IPS-18a (cell line): ENCODE results near the gene SDK2.
"Not testable (repeated sequence)": the region's sequence is repeated elsewhere in the genome, so short reads cannot be mapped to it uniquely, and the experiment has no call there.

ENCODE experiments used
- H3K27ac ChIP-seq: one replicate; pipeline ENCODE4 v1.5.1; 2013; ENCODE audit warnings: low read length
- H3K27me3 ChIP-seq: one replicate; pipeline ENCODE4 v1.6.1; 2013; ENCODE audit warnings: mild to moderate bottlenecking, low read length; ENCODE audit not compliant: control insufficient read depth, insufficient read depth
- H3K36me3 ChIP-seq: one replicate; pipeline ENCODE4 v1.6.1; 2013; ENCODE audit warnings: low read depth, low read length; ENCODE audit not compliant: control insufficient read depth
- H3K4me1 ChIP-seq: one replicate; pipeline ENCODE4 v1.6.1; 2013; ENCODE audit warnings: low read depth, low read length; ENCODE audit not compliant: control insufficient read depth
- H3K4me3 ChIP-seq: one replicate; pipeline ENCODE4 v1.5.1; 2013; ENCODE audit warnings: low read length
- H3K9ac ChIP-seq: one replicate; pipeline ENCODE4 v1.6.1; 2013; ENCODE audit warnings: mild to moderate bottlenecking, low read length, moderate library complexity
- H3K9me3 ChIP-seq: one replicate; pipeline ENCODE4 v1.6.1; 2013; ENCODE audit warnings: low read depth, low read length; ENCODE audit not compliant: control insufficient read depth

The SDK2 gene

DNA sequence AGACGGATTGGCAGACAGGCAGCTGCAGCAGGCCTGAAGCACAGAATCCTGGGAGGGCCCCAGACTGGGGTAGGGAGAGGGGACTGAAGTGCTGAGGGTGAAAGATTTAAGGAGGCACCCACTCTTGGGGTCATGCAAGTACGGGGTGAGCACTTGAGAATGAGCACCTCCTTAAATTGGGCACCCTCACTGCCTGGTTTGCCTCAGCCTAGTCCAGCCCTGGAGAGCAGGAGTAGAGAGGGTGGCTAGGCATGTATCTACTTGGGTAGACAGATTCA lies 178.4 kb downstream of the SDK2 start:
- no peak overlapping the region for H3K27ac ChIP-seq
- H3K27me3 ChIP-seq, result no peaks in the 10 kb centered on the region
- H3K36me3 ChIP-seq, result no peaks in the 10 kb centered on the region
- H3K4me1 ChIP-seq, result no peaks in the 10 kb centered on the region
- H3K9me3 ChIP-seq, result no peaks in the 10 kb centered on the region
- no peak overlapping the region for H3K9ac ChIP-seq
- H3K4me3 ChIP-seq, result no peak overlapping the region

DNA sequence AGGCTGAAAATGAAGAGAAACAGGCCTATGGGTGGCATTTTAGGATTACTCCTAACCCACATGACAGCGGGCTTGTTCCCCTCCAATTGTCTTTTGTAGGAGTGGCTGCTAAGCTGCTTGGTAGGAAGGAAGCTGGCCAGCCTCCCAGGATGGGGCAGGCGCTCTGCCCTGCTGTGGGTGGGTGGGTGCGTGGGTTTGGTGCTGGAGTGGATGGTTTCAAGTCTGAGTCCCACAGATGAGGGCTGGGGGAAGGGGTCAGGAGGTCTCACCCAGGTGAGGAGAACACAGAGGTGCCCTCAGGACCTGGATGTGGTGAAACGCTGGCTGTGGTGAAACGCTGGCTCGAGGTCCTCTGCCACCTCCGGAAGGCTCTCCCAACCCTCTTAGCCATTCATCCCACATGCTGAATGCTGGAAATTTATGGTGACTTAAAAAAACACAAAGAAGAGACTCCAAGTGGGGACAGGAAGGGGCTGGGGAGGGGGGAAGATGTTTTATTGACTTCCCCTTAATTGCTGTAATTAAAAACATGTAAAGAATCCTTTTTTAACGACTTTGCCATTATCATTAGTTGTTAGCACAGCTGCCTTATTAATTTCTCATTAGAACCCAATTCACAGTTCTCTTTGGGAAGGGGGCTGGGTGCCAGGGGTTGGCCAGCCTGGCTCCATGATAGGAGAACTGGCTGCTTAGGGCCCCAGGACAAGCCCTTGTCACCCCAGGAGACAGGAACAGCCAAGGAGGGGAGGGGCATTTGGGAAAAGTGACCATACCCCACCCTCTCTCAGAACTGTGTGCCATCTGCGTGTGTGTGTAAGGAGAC lies 178.9 kb downstream of the SDK2 start:
- Histone ChIP-seq H3K27me3 (no peaks in the 10 kb centered on the region), H3K9ac (no peak overlapping the region), H3K4me1 (no peaks in the 10 kb centered on the region)

DNA sequence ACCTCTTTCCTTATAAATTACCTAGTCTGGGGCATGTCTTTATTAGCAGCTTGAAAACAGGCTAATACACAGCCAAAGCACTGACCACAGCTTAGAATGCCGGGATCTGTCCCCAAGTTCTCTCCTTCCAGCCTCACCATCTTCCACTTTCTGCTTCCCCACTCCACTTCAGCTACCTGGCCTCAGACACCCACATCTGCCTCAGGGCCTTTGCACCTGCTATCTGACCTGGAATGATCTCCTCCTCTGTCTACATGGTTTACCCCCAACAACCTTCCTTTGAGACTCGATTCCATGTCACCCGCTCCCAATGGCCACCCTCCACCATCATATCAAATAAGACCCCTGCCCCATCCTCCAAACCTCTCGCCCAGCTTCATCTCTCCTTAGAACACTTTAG lies 179.8 kb downstream of the SDK2 start:
- Histone ChIP-seq H3K4me1 (no peaks in the 10 kb centered on the region), H3K27ac (no peak overlapping the region), H3K9me3 (no peaks in the 10 kb centered on the region), H3K9ac (no peak overlapping the region), H3K4me3 (no peak overlapping the region), H3K36me3 (no peaks in the 10 kb centered on the region), H3K27me3 (no peaks in the 10 kb centered on the region)

More for the DNA sequence above, 178.9 kb downstream of the SDK2 start:
- H3K4me3 ChIP-seq, result no peak overlapping the region
- no peak overlapping the region for H3K27ac ChIP-seq
- no peaks in the 10 kb centered on the region for H3K9me3 ChIP-seq
- no peaks in the 10 kb centered on the region for H3K36me3 ChIP-seq

DNA sequence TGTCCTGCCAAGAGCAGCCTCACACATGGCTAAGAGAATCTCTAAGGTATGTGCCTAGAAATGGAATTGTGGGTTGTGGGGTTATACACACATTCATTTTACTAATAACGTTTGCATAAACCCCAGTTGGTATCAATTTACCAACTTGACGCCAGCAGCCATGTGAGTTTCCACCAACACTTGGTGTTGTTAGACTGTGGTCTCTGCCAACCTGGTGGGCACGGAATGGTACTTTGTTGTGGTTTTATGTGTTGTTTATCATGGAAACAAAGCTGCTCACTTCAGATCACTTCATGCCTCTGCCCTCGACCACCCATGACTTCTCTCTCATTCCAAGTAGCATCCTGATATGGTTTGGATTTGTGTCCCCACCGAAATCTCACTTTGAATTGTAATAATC lies 180.4 kb downstream of the SDK2 start:
- Histone ChIP-seq H3K27ac (no peak overlapping the region), H3K36me3 (no peaks in the 10 kb centered on the region), H3K9ac (no peak overlapping the region), H3K4me3 (no peak overlapping the region), H3K9me3 (no peaks in the 10 kb centered on the region), H3K27me3 (no peaks in the 10 kb centered on the region), H3K4me1 (no peaks in the 10 kb centered on the region)

DNA sequence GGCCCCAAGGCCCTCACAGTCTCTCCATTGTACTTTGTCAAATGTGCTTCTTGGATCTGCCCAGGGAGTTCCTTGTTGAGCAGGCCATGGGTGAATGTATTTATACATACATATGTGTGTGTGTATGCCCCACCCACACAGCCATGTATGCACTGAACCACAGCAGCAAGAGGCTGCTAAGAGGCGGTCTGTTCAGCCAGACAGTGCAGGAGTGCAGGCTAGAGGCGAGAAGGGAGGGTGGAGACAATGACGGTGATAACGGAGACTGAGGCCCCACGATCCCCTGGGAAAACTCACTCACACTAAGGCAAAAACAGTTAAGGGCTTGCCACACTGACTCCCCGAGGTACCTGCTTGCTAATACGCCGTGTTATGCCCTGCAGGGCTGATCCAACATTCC lies 181.4 kb downstream of the SDK2 start:
- Histone ChIP-seq H3K36me3 (no peaks in the 10 kb centered on the region), H3K4me3 (no peak overlapping the region), H3K27me3 (no peaks in the 10 kb centered on the region), H3K27ac (no peak overlapping the region), H3K9me3 (no peaks in the 10 kb centered on the region), H3K9ac (no peak overlapping the region), H3K4me1 (no peaks in the 10 kb centered on the region)

DNA sequence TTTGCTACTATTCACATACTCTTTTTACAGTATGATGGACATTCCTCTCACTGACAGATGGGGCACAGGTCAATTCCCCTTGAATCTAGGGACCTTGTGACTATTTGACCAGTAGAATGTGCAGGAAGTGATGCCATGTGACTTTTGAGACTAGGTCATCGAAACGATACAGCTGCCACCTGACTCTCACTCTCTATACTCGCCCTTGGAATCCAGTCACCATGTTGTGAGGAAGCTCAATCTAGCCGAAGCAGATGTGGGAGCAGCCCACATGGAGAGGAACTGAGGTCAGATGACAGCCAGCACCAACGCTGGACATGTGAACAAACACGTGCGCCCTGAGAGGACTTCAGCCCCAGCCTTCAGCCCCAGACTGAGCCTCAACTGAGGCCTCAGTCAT lies 184.3 kb downstream of the SDK2 start:
- no peaks in the 10 kb centered on the region for H3K27me3 ChIP-seq
- H3K27ac ChIP-seq, result no peak overlapping the region
- H3K9ac ChIP-seq, result no peak overlapping the region
- no peaks in the 10 kb centered on the region for H3K9me3 ChIP-seq
- H3K36me3 ChIP-seq, result no peaks in the 10 kb centered on the region
- H3K4me3 ChIP-seq, result no peak overlapping the region
- H3K4me1 ChIP-seq, result no peaks in the 10 kb centered on the region

DNA sequence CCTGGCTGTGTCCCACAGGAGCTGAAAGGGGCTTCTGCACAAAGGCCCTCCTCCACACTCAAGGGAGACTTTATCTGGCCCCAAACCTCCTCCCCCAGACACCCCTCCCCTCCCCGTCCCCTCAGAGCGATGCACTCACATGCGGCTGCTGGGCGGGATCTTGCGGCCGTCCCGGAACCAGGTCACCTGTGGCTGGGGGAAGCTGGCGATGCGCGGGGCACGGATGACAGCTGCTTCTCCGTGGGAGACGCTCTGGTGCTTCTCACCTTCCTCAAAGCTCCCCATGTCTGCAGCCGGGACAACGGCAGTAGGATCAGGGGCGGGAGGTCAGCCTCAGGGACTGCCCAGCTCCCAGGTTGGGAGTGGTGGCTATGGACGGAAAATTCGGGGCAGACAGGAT lies 188.5 kb downstream of the SDK2 start:
- Histone ChIP-seq H3K4me3 (no peak overlapping the region), H3K9ac (no peak overlapping the region), H3K27ac (no peak overlapping the region), H3K36me3 (no peaks in the 10 kb centered on the region), H3K9me3 (no peaks in the 10 kb centered on the region), H3K4me1 (no peaks in the 10 kb centered on the region), H3K27me3 (no peaks in the 10 kb centered on the region)

DNA sequence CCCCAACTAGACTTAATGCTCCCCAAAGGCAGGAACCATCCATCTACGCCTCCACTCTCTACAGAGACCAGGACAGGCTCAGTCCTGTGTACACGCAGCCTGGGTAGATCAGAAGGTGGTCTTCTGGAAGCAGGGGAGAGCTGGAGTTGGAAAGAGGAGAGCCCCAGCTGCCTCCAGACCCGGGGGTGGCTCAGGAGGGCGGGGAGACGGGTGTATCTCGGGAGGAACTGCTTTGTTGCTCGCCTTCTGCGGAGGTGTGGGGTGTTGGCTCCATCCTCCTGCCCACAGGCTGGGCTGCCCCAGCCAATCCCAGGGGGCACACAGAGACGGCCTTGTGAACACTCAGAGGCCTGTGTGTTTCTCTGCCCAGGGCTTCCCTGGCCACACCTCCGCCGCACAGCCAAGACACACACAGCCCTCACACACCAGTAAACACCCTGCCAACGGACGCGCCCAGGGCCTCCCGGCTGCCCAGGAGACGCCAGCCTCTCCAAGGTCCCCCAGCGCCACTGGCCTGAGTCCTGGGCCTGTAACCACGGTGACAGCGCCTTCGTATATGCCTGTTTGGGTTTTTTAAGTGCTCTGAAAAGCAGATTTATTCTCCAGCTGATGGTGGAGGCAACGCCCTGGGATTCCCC lies 189.1 kb downstream of the SDK2 start:
- Histone ChIP-seq H3K9ac (no peak overlapping the region), H3K4me1 (no peaks in the 10 kb centered on the region), H3K36me3 (no peaks in the 10 kb centered on the region), H3K9me3 (no peaks in the 10 kb centered on the region), H3K27me3 (no peaks in the 10 kb centered on the region), H3K4me3 (no peak overlapping the region), H3K27ac (no peak overlapping the region)

DNA sequence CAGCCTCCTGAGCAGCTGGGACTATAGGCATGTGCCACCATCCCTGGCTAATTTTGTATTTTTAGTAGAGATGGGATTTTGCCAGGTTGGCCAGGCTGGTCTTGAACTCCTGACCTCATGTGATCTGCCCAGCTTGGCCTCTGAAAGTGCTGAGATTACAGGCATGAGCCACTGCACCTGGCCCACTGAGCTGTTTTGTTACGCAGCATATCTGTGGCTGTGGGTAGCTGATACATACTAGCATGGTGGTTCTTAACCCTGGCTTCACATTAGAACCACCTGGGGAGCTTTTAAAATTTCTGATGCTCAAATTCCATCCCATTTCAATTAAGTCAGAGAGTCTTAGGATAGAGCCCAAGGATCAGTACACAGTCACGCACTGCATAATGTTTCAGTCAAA lies 190.8 kb downstream of the SDK2 start:
- H3K27me3 ChIP-seq, H3K36me3 ChIP-seq, H3K4me3 ChIP-seq, H3K9me3 ChIP-seq, H3K27ac ChIP-seq, H3K9ac ChIP-seq, H3K4me1 ChIP-seq: not testable (repeated sequence)

DNA sequence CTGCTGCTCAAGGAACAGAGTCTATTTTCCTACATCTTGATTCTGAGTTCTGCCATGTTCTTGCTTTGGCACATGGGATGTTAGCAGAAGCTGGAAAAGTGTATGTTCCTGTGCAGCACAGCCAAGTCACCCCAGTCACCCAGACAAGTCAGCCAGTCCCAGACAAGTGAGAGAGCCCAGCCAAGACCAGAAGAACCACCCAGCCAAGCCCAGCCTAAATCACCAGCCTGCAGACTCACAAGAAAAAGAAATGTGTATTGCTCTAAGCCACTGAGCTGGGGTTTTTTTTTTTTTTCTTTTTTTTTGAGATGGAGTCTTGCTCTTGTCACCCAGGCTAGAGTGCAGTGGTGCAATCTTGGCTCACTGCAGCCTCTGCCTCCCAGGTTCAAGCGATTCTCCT lies 191.2 kb downstream of the SDK2 start:
- no peaks in the 10 kb centered on the region for H3K4me1 ChIP-seq
- H3K4me3 ChIP-seq, result no peak overlapping the region

DNA sequence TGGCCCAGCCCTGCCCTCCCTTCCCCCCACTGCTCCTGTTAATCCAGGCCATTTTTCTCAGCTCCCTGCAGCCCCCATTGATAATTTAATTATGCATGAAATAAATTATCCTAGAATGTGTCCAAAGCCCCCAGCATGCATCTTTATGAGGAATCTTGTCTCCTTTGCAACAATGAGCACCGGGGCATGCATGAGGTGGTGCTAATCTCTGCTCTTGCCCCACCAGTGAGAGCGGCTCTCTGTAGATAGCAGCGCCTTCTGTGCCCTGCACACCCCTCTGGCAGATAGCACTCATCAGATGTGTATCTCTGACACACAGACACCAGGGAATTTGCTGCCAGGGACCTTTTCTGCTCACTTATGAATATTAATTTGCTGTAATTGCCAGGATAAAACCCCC lies 192.2 kb downstream of the SDK2 start:
- Histone ChIP-seq H3K27me3 (no peaks in the 10 kb centered on the region), H3K9me3 (no peaks in the 10 kb centered on the region), H3K9ac (no peak overlapping the region)

More for the DNA sequence above, 191.2 kb downstream of the SDK2 start:
- no peak overlapping the region for H3K27ac ChIP-seq
- H3K36me3 ChIP-seq, result no peaks in the 10 kb centered on the region
- no peak overlapping the region for H3K9ac ChIP-seq
- no peaks in the 10 kb centered on the region for H3K9me3 ChIP-seq
- no peaks in the 10 kb centered on the region for H3K27me3 ChIP-seq

DNA sequence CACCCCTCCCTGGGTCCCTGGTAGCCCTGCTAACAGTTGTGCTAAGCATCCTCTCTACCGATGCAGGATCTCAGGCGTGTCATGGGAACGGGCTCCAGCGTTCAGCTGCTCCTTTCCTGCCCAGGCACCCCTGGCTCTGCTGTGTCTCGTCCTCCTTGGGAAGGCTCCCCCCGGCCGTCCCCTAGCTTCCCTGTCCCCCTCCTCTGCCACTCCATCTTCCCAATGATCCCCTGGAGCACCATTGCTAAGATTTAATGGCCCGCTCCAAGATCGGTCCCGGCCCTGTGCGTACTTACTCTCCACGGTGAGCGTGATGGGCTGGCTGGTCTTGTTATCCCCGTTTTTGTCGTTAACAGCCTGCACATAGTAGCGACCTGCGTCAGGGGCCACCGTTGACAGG lies 196.9 kb downstream of the SDK2 start:
- Histone ChIP-seq H3K4me3 (no peak overlapping the region), H3K9ac (no peak overlapping the region), H3K27me3 (no peaks in the 10 kb centered on the region), H3K27ac (no peak overlapping the region), H3K36me3 (no peaks in the 10 kb centered on the region), H3K4me1 (no peaks in the 10 kb centered on the region), H3K9me3 (no peaks in the 10 kb centered on the region)

More for the DNA sequence above, 192.2 kb downstream of the SDK2 start:
- no peaks in the 10 kb centered on the region for H3K4me1 ChIP-seq
- no peak overlapping the region for H3K4me3 ChIP-seq
- no peak overlapping the region for H3K27ac ChIP-seq
- no peaks in the 10 kb centered on the region for H3K36me3 ChIP-seq
